IPS-20b (cell line): Measurements from ENCODE around the gene SIPA1L2.
"Not testable (repeated sequence)": the region's sequence is repeated elsewhere in the genome, so short reads cannot be mapped to it uniquely, and the experiment has no call there.

ENCODE experiments used
- H3K27ac ChIP-seq: one replicate; pipeline ENCODE4 v1.5.1; 2013; ENCODE audit warnings: low read length
- H3K27me3 ChIP-seq: 2 replicates; pipeline ENCODE4 v1.6.1; 2013; ENCODE audit warnings: mild to moderate bottlenecking, low read length, inconsistent platforms; ENCODE audit not compliant: insufficient read depth
- H3K36me3 ChIP-seq: 2 replicates; pipeline ENCODE4 v1.6.1; 2013; ENCODE audit warnings: low read depth, mild to moderate bottlenecking, inconsistent platforms, low read length, moderate library complexity; ENCODE audit not compliant: insufficient read depth
- H3K4me1 ChIP-seq: 2 replicates; pipeline ENCODE4 v1.6.1; 2013; ENCODE audit warnings: mild to moderate bottlenecking, control low read depth, inconsistent platforms, low read length, moderate library complexity; ENCODE audit not compliant: insufficient read depth
- H3K4me3 ChIP-seq: 2 replicates; pipeline ENCODE4 v1.5.1; 2013; ENCODE audit warnings: mild to moderate bottlenecking, low read length, inconsistent platforms
- H3K9ac ChIP-seq: 2 replicates; pipeline ENCODE4 v1.6.1; 2013; ENCODE audit warnings: low read depth, mild to moderate bottlenecking, inconsistent platforms, low read length, moderate library complexity
- H3K9me3 ChIP-seq: 2 replicates; pipeline ENCODE4 v1.6.1; 2013; ENCODE audit warnings: mild to moderate bottlenecking, low read depth, low read length, inconsistent platforms; ENCODE audit not compliant: insufficient read depth

SIPA1L2 gene

DNA sequence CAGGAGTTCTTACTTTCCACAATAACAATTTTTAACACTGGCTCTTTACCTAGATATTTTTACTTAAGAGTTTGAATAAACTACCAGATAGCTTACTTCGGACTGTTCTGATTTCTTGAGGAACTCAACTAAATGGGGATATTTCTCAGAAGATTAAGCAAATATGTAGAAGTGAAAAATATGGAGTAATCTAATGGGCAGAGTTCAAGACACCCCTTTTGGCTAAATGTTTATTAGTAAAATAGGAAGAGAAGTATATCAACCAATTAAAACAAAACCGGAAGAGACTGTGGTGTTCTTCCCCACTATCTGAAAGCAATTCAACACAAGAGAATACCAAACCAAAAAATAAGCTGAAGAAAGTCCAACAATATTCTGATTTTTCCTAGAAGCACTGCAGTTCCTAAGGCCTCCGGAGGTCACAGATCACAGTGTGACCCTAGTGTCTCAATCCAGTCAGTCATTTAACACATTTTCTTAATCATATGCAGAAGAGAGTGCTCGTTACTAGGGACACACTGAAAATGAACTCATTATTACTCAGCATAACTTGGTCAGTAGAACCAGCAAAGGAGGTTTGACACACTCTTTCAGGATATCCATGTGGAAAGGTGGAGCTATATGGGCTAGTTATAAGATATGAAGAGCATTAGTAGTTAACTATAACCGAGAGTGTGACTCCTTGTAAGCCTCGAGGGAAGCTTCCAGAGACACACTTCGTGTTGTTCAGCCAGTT lies 5.2 kb downstream of the SIPA1L2 start:
- peaks cover 18% of the 10 kb centered on the region for H3K27me3 ChIP-seq
- no peak overlapping the region for H3K27ac ChIP-seq
- no peaks in the 10 kb centered on the region for H3K36me3 ChIP-seq
- H3K4me1 ChIP-seq, result peaks cover 51% of the 10 kb centered on the region
- no peak overlapping the region for H3K4me3 ChIP-seq
- H3K9ac ChIP-seq, result no peak overlapping the region
- H3K9me3 ChIP-seq, result no peaks in the 10 kb centered on the region

DNA sequence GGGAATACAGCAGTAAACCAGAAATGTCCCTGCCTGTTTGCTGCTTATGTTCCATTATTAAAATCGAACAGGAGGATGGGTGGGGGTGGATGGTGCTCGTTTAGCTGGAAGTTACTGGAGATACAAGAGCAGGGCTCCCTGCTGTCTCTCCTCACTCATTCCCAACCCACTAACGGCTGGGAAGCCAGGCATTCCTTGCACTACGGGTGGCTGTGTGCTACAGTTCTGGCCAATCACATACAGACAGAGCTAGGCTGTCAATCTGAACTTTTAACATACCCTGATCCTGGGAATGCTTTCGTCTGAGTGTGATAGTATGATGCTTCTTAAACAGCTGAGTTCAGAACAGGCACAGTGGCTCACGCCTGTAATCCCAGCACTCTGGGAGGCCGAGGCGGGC lies 7.0 kb downstream of the SIPA1L2 start:
- Histone ChIP-seq H3K4me1 (peaks cover 57% of the 10 kb centered on the region), H3K27ac (no peak overlapping the region), H3K9ac (no peak overlapping the region)

DNA sequence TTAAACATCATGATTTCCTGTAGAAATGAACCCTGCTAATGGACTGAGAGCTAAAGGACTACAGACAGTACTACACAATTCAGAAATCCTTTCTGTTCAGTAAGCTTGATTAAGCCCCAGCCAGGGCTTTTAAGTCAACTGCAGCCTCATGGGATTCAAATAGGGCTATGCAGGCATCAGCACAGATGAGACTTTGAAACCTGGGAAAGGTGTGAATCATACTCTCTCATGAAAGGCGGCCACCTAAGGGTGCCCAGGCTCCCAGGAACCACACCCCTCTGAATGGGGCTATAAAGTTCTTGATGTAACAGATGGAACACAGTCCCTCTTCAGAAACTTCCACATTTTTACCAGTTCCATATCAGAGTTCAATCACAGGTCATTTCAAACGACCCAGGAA lies 7.6 kb downstream of the SIPA1L2 start:
- no peak overlapping the region; the same call in 1 of the 2 replicates for H3K4me3 ChIP-seq
- no peaks in the 10 kb centered on the region for H3K27me3 ChIP-seq
- H3K4me1 ChIP-seq, result peaks cover 57% of the 10 kb centered on the region
- no peaks in the 10 kb centered on the region for H3K9me3 ChIP-seq
- H3K36me3 ChIP-seq, result no peaks in the 10 kb centered on the region
- no peak overlapping the region for H3K27ac ChIP-seq
- H3K9ac ChIP-seq, result no peak overlapping the region

More for the DNA sequence above, 7.0 kb downstream of the SIPA1L2 start:
- H3K36me3 ChIP-seq, result no peaks in the 10 kb centered on the region
- H3K9me3 ChIP-seq, result no peaks in the 10 kb centered on the region
- H3K4me3 ChIP-seq, result peak overlapping the region; percentile 2; the same call in 1 of the 2 replicates
- H3K27me3 ChIP-seq, result peaks cover 3% of the 10 kb centered on the region; the same call in 1 of the 2 replicates

DNA sequence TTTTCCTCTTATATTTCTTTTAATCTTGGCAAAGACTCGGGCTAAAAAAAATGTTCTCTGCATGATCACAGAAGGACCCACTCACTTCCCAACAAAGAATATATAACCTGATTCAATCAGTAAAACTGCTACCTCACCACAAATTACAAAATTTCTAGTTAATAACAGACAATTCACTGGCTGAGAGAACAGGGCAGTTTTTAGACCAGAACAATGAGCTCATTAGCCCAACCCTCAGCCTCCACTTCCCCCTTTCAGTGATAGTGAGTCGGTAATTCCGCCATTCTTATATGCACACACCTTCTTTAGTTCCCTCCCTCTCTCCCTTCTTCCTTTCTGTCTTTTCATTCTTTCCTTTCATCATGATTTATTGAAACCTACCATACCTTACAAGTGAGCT lies 8.9 kb downstream of the SIPA1L2 start:
- Histone ChIP-seq H3K4me1 (peaks cover 57% of the 10 kb centered on the region), H3K27ac (no peak overlapping the region), H3K4me3 (no peak overlapping the region), H3K36me3 (no peaks in the 10 kb centered on the region), H3K9ac (no peak overlapping the region), H3K9me3 (no peaks in the 10 kb centered on the region), H3K27me3 (no peaks in the 10 kb centered on the region)

DNA sequence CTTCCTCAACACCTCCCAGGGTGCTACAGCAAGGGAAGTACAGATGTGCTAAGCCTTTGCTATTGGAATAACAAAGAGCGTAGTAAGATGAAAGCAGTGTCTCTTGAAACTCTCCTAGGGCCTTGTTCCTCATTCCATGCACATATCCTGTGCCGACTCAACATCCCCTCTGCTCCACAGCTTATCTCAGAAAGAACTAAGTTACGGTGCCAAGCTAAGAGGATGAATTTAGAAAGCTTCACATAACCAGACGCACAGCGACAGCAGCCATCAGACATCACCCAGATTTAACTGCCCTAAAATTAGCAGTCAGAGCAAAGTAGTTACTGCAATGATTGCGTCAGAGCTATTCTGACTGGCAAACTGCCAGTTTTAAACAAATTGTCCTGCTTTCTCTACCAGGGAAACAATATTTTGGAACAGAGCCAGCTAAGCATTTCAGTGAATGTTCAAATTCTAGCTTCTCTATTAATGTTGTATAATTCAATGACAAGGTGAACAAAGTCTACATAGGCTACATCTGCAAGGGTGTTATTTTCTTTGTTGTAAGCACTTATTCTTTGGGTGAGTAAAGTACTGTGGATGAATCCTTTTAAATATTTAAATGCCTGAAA lies 9.5 kb downstream of the SIPA1L2 start:
- peaks cover 59% of the 10 kb centered on the region for H3K4me1 ChIP-seq

DNA sequence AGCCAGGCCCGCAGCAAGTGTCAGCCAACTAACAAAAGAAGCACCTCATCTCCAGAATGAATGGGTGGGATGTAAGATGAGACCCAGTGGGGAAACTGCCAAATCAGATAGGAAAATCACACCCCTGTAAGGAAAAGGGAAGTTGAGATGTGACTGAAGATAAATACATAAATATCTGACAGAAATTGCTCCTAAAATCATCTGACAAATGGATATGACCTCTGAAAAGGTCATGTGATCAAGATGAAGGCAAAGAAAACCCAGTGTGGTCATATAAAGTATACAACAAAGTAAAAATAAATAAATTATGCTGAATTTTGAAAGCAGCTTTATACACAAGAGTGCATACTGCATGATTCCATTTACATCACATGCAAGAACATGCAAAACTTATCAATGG lies 12.7 kb downstream of the SIPA1L2 start:
- Histone ChIP-seq H3K27ac (no peak overlapping the region), H3K36me3 (no peaks in the 10 kb centered on the region), H3K4me3 (no peak overlapping the region), H3K9ac (no peak overlapping the region), H3K4me1 (peaks cover 49% of the 10 kb centered on the region), H3K27me3 (no peaks in the 10 kb centered on the region), H3K9me3 (no peaks in the 10 kb centered on the region)

More for the DNA sequence above, 9.5 kb downstream of the SIPA1L2 start:
- Histone ChIP-seq H3K4me3 (peak overlapping the region; percentile 48), H3K27ac (no peak overlapping the region), H3K9me3 (no peaks in the 10 kb centered on the region), H3K9ac (peak overlapping the region; percentile 46), H3K36me3 (no peaks in the 10 kb centered on the region), H3K27me3 (no peaks in the 10 kb centered on the region)

DNA sequence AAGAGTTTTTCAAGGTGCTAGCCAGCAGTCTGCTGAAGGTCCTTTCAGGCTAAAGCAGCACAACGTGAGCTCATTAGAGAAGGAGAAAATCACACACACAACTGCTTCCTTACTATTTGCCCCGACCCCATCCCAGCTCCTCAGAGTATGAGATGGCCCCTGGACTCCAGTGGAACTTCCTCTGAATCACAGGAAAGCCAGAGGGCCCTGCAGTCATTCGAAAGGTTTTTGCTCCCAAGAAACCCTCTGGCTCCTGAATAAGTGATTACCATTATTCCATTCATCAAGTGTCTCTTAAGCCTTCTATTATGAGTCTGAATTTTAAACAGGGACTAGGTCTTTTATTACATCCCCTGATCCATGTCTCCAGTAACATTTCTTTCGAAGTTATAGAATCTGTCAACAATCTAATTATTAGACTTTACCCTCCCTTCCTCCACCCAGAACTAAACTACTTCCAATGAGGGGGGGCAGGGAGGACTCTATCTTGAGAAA lies 14.6 kb downstream of the SIPA1L2 start:
- no peak overlapping the region for H3K9ac ChIP-seq
- no peaks in the 10 kb centered on the region for H3K9me3 ChIP-seq
- no peaks in the 10 kb centered on the region for H3K27me3 ChIP-seq
- no peak overlapping the region for H3K27ac ChIP-seq
- peaks cover 35% of the 10 kb centered on the region for H3K4me1 ChIP-seq
- no peak overlapping the region for H3K4me3 ChIP-seq
- no peaks in the 10 kb centered on the region for H3K36me3 ChIP-seq

DNA sequence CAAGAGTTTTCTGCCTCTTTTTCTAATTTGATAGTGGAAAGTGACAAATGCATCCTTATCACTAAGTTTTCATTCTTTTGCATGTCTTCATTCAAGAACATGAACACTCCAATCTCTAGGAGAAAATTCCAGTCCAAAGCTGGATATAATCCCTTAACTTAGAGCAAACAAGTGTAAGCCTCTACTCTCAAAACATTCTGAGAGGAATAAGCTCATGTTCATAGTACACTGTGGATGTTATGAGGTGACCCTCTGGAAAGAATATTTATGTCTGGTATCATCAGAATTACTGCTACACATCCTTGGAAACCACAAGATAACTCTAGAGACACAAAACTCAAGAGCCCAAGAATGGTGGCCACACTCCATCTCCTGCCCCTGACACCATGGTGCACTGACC lies 15.1 kb downstream of the SIPA1L2 start:
- Histone ChIP-seq H3K27ac (no peak overlapping the region), H3K9ac (no peak overlapping the region), H3K9me3 (no peaks in the 10 kb centered on the region), H3K36me3 (no peaks in the 10 kb centered on the region), H3K4me3 (no peak overlapping the region), H3K27me3 (no peaks in the 10 kb centered on the region), H3K4me1 (peaks cover 31% of the 10 kb centered on the region)

DNA sequence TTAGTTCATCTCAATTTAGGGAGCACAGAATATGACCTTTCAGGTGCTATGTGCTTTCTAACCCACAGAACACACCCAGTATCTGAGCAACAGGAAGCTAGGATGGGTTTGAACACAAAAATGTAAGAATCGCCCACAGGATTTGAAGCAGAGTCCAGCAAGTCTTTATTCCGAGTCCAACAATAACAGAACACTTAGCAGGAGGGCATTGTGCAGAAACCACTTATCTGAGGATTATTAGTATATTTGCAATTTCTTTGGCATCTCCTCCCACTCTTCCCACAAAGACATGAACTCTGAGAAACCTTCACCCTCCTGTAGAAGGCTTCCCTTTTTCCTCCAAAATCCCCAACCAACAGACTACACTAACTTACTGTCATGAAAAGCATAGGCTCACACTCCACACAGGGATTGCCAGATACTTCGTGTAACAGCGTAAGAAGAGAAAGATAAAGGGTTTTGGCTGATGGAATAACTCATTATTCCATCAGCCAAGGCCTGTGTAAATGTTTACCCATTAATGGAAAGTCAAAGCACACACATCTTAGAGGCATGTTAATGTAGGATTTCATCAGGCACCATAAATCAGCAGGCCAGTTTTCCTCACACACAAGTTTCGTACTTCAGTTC lies 16.1 kb downstream of the SIPA1L2 start:
- no peaks in the 10 kb centered on the region for H3K27me3 ChIP-seq
- no peak overlapping the region for H3K4me3 ChIP-seq
- peaks cover 24% of the 10 kb centered on the region for H3K4me1 ChIP-seq
- H3K36me3 ChIP-seq, result no peaks in the 10 kb centered on the region
- H3K27ac ChIP-seq, result no peak overlapping the region
- H3K9me3 ChIP-seq, result no peaks in the 10 kb centered on the region
- H3K9ac ChIP-seq, result no peak overlapping the region

DNA sequence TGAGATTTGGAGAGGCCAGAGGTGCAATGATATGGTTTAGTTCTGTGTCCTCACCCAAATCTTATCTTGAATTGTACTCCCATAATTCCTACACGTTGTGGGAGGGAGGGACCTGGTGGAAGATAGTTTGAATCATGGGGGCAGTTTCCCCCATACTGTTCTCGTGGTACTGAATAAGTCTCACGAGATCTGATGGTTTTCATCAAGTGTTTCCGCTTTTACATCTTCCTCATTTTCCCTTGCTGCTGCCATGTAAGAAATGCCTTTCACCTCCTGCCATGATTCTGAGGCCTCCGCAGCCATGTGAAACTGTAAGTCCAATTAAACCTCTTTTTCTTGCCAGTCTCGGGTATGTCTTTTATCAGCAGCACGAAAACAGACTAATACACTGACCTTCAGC lies 17.1 kb downstream of the SIPA1L2 start:
- H3K4me3 ChIP-seq, H3K27me3 ChIP-seq, H3K36me3 ChIP-seq, H3K9me3 ChIP-seq, H3K27ac ChIP-seq, H3K9ac ChIP-seq: not testable (repeated sequence)
- H3K4me1 ChIP-seq, result peaks cover 24% of the 10 kb centered on the region

DNA sequence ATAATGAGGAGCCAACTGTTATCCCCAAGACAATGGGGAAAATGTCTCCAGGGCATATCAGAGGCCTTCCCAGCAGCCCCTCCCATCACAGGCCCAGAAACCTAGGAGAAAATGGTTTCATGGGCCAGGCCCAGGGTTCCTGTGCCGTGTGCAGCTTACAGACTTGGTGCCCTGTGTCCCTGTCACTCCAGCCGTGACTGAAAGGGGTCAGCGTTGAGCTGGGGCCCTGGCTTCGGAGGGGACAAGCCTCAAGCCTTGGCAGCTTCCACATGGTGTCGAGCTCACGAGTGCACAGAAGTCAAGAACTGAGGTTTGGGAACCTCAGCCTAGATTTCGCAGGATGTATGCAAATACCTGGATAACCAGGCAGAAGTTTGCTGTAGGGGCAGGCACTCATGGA lies 18.1 kb downstream of the SIPA1L2 start:
- H3K4me1 ChIP-seq, result peaks cover 18% of the 10 kb centered on the region
- no peaks in the 10 kb centered on the region for H3K9me3 ChIP-seq
- no peak overlapping the region for H3K9ac ChIP-seq
- no peaks in the 10 kb centered on the region for H3K27me3 ChIP-seq
- no peaks in the 10 kb centered on the region for H3K36me3 ChIP-seq
- H3K4me3 ChIP-seq, result no peak overlapping the region
- no peak overlapping the region for H3K27ac ChIP-seq
